ENCODE measurements around the gene NPHS2. TPM values are rescaled to one million over a fixed set of nuclear protein-coding genes. Genes with fewer than 3 reads are reported as not detected.

NPHS2 gene
- total and polyA plus RNA-seq, 8 donors: 0.52 to 3.3 (median 0.87) TPM; not detected in 3

DNA sequence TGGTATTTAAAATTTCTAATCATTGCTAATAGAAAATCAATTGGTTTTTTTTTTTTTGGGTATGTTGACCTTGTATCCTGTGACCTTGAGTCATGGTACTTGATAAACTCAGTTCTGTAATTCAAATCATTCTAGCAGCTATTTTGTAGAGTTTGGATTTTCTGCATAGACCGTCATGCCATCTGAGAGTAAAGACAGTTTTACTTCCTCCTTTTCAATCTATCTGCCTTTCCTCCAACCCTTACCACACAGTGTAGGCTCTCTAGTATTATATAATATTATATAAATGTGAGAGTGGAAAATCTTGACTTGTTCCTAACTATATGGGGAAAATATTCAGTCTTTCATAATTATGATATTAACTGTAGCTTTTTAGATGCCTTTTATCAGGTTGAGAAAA lies 22.9 kb upstream of the NPHS2 start:
- intact Hi-C loops (cut with DNase I): no loop called here
- no peak for ATAC-seq
- TF ChIP-seq, protein P1, sequence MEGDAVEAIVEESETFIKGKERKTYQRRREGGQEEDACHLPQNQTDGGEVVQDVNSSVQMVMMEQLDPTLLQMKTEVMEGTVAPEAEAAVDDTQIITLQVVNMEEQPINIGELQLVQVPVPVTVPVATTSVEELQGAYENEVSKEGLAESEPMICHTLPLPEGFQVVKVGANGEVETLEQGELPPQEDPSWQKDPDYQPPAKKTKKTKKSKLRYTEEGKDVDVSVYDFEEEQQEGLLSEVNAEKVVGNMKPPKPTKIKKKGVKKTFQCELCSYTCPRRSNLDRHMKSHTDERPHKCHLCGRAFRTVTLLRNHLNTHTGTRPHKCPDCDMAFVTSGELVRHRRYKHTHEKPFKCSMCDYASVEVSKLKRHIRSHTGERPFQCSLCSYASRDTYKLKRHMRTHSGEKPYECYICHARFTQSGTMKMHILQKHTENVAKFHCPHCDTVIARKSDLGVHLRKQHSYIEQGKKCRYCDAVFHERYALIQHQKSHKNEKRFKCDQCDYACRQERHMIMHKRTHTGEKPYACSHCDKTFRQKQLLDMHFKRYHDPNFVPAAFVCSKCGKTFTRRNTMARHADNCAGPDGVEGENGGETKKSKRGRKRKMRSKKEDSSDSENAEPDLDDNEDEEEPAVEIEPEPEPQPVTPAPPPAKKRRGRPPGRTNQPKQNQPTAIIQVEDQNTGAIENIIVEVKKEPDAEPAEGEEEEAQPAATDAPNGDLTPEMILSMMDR (IDR thresholded peaks at IDR 0.05): no peak

DNA sequence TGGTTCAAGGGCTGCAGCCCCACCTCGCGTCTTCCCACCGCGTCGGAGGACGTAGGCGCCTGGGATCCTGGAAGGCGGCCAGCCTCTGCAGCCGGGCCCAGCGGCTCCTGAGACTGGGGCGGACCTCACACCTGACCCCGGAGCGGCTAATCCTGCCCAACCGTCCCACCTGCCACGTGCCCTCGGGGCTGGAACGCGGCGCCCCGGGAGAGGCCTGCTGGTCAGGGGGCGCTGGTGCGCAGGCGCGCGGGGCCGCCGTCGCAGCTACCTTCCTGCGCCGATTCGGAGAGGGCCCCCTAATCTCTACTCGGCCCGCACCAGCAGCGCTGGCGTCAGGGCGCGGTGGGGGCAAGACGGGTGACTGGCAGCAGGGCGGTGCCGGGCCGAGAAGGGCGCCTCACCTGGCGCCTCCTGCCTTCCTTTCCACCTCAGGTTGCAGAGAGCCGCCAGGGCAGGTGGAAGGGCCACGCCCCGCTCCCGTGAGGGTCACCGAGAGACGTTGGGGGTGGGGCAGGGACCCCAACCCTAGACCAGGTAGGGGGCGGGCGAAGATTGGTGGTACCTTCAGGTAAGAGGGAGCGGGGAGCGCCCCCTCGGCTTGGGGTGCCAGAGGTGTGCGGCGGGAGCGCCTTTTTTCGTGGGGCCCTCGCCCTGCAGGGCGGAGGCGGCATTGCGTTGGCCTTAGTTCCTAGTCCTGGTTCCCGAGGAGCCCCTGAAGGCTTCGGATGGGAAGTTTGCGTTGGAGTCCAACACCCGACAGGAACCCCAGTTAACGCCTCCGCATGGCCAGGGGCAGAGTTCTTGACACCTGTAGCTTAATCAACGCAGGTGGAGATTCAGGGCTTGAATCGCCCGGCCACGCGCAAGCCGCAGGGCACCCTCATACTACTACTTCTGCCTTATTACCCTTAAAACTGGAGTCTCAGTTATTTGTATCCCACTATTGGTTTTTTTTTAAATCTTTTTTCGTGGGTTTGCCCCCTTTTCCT lies 16.1 kb upstream of the NPHS2 start, which contains the start of gene TDRD5:
TSS of gene TDRD5 (plus strand) at position 241 of the 989 bp plus-strand sequence. CDS start 784 bp downstream, outside the sequence.
- Histone ChIP-seq H3K27me3 (peaks cover 14 to 56% of the 10 kb centered on the region in 2 donors), H3K9me3 (no peaks in the 10 kb centered on the region), H3K4me1 (no peaks in the 10 kb centered on the region), H3K36me3 (no peaks in the 10 kb centered on the region), H3K27ac (no peak within 1 kb of the TSS), H3K4me3 (no peak within 1 kb of the TSS)
- TF ChIP-seq, protein P1 (IDR thresholded peaks at IDR 0.05): no peak
- ATAC-seq (peak; percentile 75), DNase-seq (peak in 2 of 4 donors; percentile 17 to 55)
- intact Hi-C loops (cut with DNase I): no loop called here

More for the DNA sequence above, 22.9 kb upstream of the NPHS2 start:
- H3K36me3 ChIP-seq: no peaks in the 10 kb centered on the region
- no peak for DNase-seq
- no peak overlapping the region for H3K4me3 ChIP-seq
- H3K4me1 ChIP-seq: no peaks in the 10 kb centered on the region
- H3K27ac ChIP-seq: no peak overlapping the region
- H3K9me3 ChIP-seq: no peaks in the 10 kb centered on the region
- H3K27me3 ChIP-seq: peaks cover 0 to 3% of the 10 kb centered on the region in 2 donors

DNA sequence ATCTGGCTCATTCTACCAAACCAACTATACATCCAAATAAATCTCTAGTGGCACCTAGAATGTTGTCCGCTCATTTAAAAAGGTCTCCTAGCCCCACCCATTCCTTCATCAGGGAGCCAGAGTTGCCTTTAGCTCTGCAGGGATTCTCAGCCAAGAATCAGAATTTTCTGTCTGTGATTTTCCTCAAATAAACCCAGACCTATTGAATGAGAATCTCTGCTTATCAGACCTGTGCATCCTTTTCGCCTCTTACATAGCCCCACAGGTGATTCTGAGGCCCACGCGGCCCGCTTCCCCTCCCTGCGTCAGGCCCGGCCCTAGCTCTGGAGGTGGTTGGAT lies 15.5 kb upstream of the NPHS2 start:
- no peaks in the 10 kb centered on the region for H3K4me1 ChIP-seq
- intact Hi-C loops (cut with DNase I): no loop called here
- H3K4me3 ChIP-seq: no peak overlapping the region
- DNase-seq (no peak), ATAC-seq (no peak)
- H3K27ac ChIP-seq: no peak overlapping the region
- H3K36me3 ChIP-seq: no peaks in the 10 kb centered on the region
- TF ChIP-seq, protein P1 (IDR thresholded peaks at IDR 0.05): no peak
- H3K27me3 ChIP-seq: peaks cover 14 to 63% of the 10 kb centered on the region in 2 donors
- no peaks in the 10 kb centered on the region for H3K9me3 ChIP-seq

DNA sequence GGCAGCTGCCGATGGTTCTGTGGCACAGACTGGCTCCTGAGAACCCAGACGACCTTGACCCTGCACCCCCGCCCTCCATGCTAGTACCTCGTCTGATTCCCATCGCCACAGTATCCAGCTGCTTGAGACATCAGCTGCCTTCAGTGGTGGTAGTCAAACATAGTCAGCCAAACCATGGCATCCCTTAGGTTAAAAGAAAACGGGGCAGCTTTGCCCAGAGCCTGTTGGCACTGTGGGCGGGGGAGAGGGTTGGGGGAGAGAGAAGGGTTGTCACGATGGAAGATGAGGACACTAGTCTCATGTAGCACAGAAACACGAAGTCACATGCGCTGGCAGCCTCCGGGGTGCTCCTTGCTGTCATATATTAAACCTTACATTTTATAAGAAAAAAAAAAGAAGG lies 14.9 kb upstream of the NPHS2 start:
- DNase-seq: no peak
- intact Hi-C loops (cut with DNase I): no loop called here
- TF ChIP-seq, protein P1 (IDR thresholded peaks at IDR 0.05): no peak
- Histone ChIP-seq H3K4me1 (no peaks in the 10 kb centered on the region), H3K4me3 (no peak overlapping the region), H3K27me3 (peaks cover 14 to 68% of the 10 kb centered on the region in 2 donors), H3K36me3 (no peaks in the 10 kb centered on the region), H3K9me3 (no peaks in the 10 kb centered on the region), H3K27ac (no peak overlapping the region)
- no peak for ATAC-seq

DNA sequence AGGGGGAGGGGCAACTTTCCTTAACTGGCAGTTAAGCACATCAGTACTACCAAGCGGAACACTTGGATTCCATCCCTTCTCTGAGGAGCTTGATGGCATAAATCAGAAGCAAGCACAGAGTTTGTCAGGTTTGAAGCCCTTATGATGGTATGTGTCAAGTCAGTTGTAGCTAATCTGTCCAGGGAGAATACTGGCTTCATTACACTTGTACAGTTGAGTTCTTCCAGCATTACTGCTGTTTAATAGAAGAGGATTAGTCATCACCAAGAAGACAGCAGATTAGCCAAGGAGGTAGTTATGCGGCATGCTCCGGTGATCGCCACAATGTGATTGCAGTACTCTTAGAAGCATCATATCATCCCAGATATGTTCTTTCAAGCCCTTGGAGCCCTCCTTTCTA lies 13.8 kb upstream of the NPHS2 start:
- no peak for DNase-seq
- no peak for ATAC-seq
- intact Hi-C loops (cut with DNase I): no loop called here
- Histone ChIP-seq H3K27me3 (peaks cover 14 to 80% of the 10 kb centered on the region in 2 donors), H3K27ac (no peak overlapping the region), H3K36me3 (no peaks in the 10 kb centered on the region), H3K4me3 (no peak overlapping the region), H3K9me3 (no peaks in the 10 kb centered on the region), H3K4me1 (no peaks in the 10 kb centered on the region)
- TF ChIP-seq, protein P1 (IDR thresholded peaks at IDR 0.05): no peak
